HG03342 (cell line): Measurements from ENCODE around the gene FBXO40.

Source experiments
- ATAC-seq: cut with Tn5 transposase; IDR thresholded peaks from one replicate; pipeline ENCODE4 v1.9.1; 2021; ENCODE audit warnings: mild to moderate bottlenecking, moderate library complexity; ENCODE audit not compliant: unreplicated experiment

Gene FBXO40

DNA sequence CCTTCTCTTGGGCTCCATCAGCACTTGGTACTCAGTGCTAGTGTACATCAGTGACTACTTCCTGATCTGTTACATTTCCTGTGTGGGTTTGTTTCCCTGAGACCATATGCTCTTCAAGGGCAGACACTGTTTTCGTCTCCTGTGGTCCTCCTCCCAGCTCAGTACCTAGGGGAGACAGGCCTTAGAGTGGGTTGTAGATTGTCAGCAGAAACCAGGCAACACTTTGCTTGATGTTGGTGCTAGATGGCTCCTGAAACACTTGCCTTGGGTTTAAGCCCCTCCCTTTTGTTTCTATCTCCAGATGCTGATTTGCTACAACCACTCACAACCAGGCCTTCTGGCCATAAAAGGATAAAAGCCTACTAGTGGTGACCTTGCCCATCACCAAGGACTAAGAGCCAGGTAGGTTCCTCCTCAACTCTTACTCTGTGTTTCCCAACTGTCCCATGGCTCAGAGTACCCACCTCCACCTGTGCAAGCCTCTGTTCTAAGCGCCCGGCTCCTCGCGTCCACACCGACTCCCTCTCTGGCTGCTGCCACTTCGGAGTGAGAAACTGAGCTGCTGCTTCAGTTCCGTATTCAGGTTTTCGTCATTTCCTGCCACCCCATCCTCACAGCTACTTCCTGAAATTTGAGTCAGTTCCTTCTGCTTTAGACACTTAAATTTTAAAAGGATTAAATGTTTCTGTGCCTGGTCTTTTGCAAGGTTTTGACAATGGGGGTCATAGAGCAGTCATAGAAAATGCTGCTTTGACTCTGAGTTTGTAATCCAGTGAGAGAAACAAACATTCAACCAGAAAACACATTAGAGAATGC, 67.4 kb downstream of the FBXO40 start, which contains the start of gene HCLS1:
Gene HCLS1, minus strand, starts transcription at position 548 of the 816 bp plus-strand sequence. CDS start 2,556 bp downstream, outside the sequence.
- peak; percentile 83 for ATAC-seq

DNA sequence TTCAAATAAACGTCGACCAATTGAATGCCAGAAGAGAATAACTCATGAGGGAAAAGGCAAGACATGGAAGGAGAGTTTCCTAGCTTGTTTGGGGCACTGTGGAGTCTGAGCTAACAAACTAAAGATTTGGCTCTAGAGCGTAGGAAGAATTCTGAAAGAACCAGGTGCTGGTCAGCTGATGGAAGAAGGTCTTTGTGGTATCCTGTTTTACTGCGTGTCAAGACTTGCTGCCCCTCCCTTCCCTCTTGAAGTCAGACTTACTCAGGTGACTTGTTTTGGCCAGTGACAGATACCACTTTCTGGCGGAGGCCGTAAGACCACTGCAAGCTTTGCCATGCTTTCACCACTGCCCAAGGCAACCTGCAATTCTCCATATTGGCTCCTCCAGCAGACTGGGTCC, 68.2 kb downstream of the FBXO40 start:
- no peak for ATAC-seq

DNA sequence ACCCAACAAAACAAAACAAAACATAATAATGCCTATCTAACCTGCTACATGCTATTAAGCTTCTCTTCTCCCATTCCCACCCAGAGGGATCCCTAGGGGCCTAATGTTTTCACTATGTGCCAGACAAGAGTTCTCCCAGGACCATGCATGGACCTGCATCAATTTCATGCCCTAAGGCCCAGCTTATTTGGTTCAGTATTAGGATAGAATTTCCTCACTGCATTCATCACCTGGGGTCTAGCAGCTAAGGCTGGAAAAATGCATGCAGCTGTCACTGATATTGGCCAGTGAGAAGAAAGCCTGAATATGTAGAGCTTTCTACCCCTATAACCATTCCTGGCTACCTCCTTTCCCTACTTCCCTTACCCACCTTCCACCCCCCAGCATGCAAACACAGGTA, 69.6 kb downstream of the FBXO40 start:
- ATAC-seq, result no peak

DNA sequence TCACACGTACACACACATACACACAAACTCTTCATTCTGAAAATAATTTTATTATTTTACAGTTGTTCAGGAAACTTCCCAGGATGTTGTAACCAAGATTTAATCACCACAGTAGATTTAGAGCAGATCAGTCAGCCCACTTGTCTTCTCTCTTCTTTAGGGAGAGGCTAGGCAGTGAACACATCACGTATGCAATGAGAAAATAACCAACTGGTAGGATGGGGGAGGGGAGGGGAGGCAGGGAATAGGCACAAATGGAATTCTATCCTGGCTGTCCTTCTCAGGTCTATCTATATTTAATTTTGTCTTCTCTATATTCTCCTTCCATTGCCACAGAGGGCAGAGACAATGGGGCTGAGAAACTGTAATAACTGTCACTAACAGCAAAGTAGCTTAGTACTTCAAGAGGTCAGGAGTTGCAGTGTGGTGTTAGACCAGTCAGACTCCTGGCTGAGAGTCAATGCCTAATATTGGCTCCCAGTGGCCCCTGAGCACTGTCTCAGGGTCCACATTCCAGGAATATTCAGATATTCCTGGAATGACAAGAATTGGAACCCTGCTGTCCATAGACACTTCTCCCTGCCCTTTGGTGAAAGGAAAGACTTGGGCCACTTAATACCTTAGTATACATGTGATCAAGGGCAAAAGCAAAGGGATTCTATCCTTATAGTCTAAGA, 70.1 kb downstream of the FBXO40 start:
- ATAC-seq, result no peak

DNA sequence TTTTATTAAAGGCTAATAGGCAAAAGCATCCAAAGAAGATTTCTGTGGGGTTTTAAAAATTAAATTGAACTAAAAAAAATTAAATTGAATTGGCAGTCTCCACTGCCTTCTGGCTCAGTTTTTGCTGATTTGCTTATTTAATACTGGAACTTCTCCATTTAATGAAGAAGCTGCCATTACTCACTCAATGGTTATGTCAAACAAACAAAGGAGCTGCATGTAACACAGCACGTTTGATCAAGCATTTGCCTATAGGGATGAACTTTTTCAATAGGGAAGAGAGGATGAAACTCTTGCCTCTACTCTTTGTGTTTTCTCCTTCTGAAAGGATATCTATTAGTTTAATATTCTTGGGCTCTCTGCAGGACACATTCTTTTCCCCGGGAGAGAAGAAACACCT, 72.3 kb downstream of the FBXO40 start:
- no peak for ATAC-seq

DNA sequence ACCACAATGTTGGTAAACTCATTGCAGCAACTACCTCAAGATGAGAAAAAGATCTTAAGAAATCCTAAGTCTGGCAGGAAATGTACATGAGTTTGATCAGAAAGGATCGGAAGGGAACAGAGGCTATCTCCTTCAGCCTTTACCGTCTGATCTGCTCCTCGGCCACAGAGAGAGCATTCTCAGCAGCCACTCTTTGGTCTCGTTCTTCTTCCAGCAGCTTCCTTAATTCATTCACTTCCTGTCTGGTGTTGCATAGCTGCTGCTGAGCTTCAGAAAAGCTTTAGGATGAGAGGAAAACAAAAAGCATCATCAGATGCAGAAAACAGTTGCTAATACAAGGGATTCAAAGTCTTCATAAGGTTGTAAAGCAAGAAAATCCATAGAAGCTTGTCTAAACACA, 74.2 kb downstream of the FBXO40 start:
- ATAC-seq, result no peak

DNA sequence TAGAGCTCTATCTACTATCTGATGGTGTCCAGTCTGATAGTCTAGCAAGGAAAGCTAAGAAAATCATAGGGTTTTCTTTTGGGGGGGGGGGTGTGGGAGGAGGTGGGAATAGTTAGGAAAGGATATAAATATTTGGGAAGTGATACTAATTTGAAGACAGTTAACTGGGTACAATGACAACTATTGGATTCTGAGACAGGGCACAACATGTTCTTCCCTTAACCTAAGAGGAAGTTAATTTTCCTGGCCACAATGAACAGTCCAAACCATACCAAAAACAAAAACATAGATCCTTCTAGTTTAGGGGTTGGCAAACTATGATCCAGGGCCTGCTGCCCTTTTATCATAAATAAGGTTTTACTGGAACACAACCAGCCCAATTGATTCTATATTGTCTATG, 77.5 kb downstream of the FBXO40 start:
- ATAC-seq, result no peak

DNA sequence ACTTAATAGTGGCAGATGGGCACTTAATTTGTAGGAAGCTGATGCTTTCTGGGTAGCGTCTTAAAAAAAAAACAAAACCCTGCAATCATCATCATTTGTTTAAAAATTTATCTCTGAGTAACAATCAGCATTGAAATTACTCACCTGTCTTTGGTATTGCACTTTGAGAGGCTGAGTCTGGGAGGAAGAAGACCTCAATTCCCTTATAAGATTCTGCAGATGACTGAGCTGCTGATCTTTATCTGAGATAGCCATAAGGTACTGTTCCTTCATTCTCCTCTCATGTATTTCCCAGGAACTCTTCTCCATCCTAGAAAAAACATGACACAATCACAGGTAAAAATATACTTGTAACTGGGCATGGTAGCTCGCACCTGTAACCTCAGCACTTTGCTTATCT, 84.0 kb downstream of the FBXO40 start:
- ATAC-seq, result no peak
